HepG2 (cell line): ENCODE measurements around the gene PPP2R5D. TPM values are rescaled to one million over a fixed set of nuclear protein-coding genes. Genes with fewer than 3 reads are reported as not detected.
A peak's percentile ranks its signal among the peaks of the same experiment; 100 is the strongest.

Source experiments
- ATF7 ChIP-seq, 2 experiments: fragments of 450-650 bp in 1 of 2; sonication (generic) in 1 of 2; formaldehyde crosslinking in 1 of 2; IDR thresholded peaks; 2 replicates each; pipeline versions ENCODE4 v1.4.0 to v1.6.1; 2016 to 2020; ENCODE audit warnings: antibody characterized with exemption in 1 of 2, mild to moderate bottlenecking in 1 of 2, missing genetic modification reagents in 1 of 2
- HDAC2 ChIP-seq: sonication (generic); formaldehyde crosslinking; IDR thresholded peaks from 2 replicates; pipeline ENCODE4 v1.4.0; 2020; ENCODE audit warnings: missing genetic modification reagents
- RBFOX2 ChIP-seq: fragments of 200-400 bp; formaldehyde crosslinking; IDR thresholded peaks from 2 replicates; pipeline ENCODE4 v1.6.1; 2017; ENCODE audit warnings: low read depth, mild to moderate bottlenecking, low read length
- RXRA ChIP-seq: sonication (generic); formaldehyde crosslinking; IDR thresholded peaks from 2 replicates; pipeline ENCODE4 v1.5.1; 2020; ENCODE audit warnings: missing genetic modification reagents
- SNAPC2 ChIP-seq: sonication (generic); formaldehyde crosslinking; IDR thresholded peaks from 2 replicates; pipeline ENCODE4 v1.8.1; 2022; ENCODE audit warnings: mild to moderate bottlenecking, missing genetic modification reagents
- SUZ12 ChIP-seq: fragments of 150-350 bp; IDR thresholded peaks from 2 replicates; pipeline ENCODE4 v1.6.1; 2014; ENCODE audit warnings: low read depth, low read length
- ZNF264 ChIP-seq: sonication (generic); formaldehyde crosslinking; IDR thresholded peaks from 2 replicates; pipeline ENCODE4 v1.4.0; 2020; ENCODE audit warnings: missing genetic modification reagents
- ZNF292 ChIP-seq: sonication (generic); formaldehyde crosslinking; IDR thresholded peaks from 2 replicates; pipeline ENCODE4 v1.8.1; 2022; ENCODE audit warnings: mild to moderate bottlenecking, low read depth, missing genetic modification reagents, borderline replicate concordance
- ZNF549 ChIP-seq: sonication (generic); formaldehyde crosslinking; IDR thresholded peaks from 2 replicates; pipeline ENCODE4 v1.5.0; 2020; ENCODE audit warnings: missing genetic modification reagents
- ZNF749 ChIP-seq: sonication (generic); formaldehyde crosslinking; IDR thresholded peaks from 2 replicates; pipeline ENCODE4 v1.8.0; 2022; ENCODE audit warnings: mild to moderate bottlenecking, missing genetic modification reagents, moderate library complexity, borderline replicate concordance
- polyA plus RNA-seq, 8 experiments: library from polyadenylated mRNA; depleted of rRNA in 3 of 8; stranded (reverse) in 7 of 8; unstranded in 1 of 8; fragments of >200 nt; fragmentation: Illumina TruSeq in 4 of 8; extraction: Trizol in 4 of 8; gene quantifications; 2 replicates each; pipeline versions ENCODE4 v1.2.1 to v1.2.3, GENCODE V29; 2011 to 2016; ENCODE audit warnings: low read depth in 4 of 8, missing spikeins in 1 of 8, mixed read lengths in 1 of 8; ENCODE audit not compliant: insufficient read depth in 1 of 8
- total RNA-seq, 5 experiments: library from RNA; depleted of rRNA; stranded (reverse); fragments of >200 nt; fragmentation: Illumina TruSeq; extraction: Trizol; gene quantifications; 2 replicates each; pipeline ENCODE4 v1.2.3, GENCODE V29; 2016; ENCODE audit warnings: low read depth in 1 of 5
- TF ChIP-seq, protein P1 (sequence below): sonication (generic); formaldehyde crosslinking; IDR thresholded peaks from 2 replicates; pipeline ENCODE4 v1.4.0; 2020; ENCODE audit warnings: missing genetic modification reagents
- TF ChIP-seq, protein P2 (sequence below): sonication (generic); formaldehyde crosslinking; IDR thresholded peaks from 2 replicates; pipeline ENCODE4 v1.5.1; 2020; ENCODE audit warnings: mild to moderate bottlenecking, moderate library complexity, missing genetic modification reagents
- TF ChIP-seq, protein P3 (sequence below): IDR thresholded peaks from 2 replicates; pipeline ENCODE4 v1.6.1; 2016; ENCODE audit warnings: control low read depth
- TF ChIP-seq, protein P4 (sequence below): sonication (generic); formaldehyde crosslinking; IDR thresholded peaks from 2 replicates; pipeline ENCODE4 v1.4.0; 2020; ENCODE audit warnings: missing genetic modification reagents
- TF ChIP-seq, protein P5 (sequence below): sonication (generic); formaldehyde crosslinking; IDR thresholded peaks from 2 replicates; pipeline ENCODE4 v1.4.0; 2020; ENCODE audit warnings: missing genetic modification reagents, mild to moderate bottlenecking, borderline replicate concordance
- TF ChIP-seq, protein P6 (sequence below): sonication (generic); formaldehyde crosslinking; IDR thresholded peaks from 2 replicates; pipeline ENCODE4 v1.5.0; 2020; ENCODE audit warnings: mild to moderate bottlenecking, missing genetic modification reagents, borderline replicate concordance
- TF ChIP-seq, protein P7 (sequence below): sonication (generic); formaldehyde crosslinking; IDR thresholded peaks from 2 replicates; pipeline ENCODE4 v1.4.0; 2020; ENCODE audit warnings: mild to moderate bottlenecking, low read depth, missing genetic modification reagents

PPP2R5D gene
- total and polyA plus RNA-seq, 2 of the 13 experiments (the other 11 are each of a cell fraction or from before 2014, with no cell fraction given): 53.7 to 60.4 TPM

DNA sequence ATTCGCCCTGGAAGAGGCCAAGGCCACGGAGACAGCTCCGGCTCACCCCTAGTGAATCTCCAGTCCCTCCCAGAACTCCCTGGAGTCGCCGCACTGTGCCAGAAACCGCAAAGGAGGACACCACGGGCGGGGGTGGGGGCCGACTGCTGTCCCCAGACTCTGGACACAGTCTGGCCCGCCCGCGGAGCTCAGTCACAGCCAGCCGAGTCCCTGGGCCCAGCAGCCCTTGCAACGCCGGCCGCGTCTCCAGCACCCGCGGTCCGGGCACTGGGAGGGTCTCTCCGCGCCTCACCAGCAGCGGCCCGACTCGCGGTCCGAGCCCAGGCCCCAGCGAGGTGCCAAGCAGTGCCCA, 5.9 kb upstream of the PPP2R5D start (continued):
- TF ChIP-seq ZNF292 (CRISPR knock-in tag) (no peak), RXRA (CRISPR knock-in tag) (no peak), ZNF749 (CRISPR knock-in tag) (no peak), SNAPC2 (CRISPR knock-in tag) (no peak; the same call in 1 of the 2 replicates), SUZ12 (no peak), ZNF549 (CRISPR knock-in tag) (no peak), ATF7 (IDR thresholded peaks at IDR 0.05) (no peak), ATF7 (CRISPR knock-in tag; IDR thresholded peaks at IDR 0.05) (no peak), HDAC2 (CRISPR knock-in tag) (no peak), RBFOX2 (no peak), ZNF264 (CRISPR knock-in tag) (peak; percentile 22; the same call in 1 of the 2 replicates)
- TF ChIP-seq, protein P1, sequence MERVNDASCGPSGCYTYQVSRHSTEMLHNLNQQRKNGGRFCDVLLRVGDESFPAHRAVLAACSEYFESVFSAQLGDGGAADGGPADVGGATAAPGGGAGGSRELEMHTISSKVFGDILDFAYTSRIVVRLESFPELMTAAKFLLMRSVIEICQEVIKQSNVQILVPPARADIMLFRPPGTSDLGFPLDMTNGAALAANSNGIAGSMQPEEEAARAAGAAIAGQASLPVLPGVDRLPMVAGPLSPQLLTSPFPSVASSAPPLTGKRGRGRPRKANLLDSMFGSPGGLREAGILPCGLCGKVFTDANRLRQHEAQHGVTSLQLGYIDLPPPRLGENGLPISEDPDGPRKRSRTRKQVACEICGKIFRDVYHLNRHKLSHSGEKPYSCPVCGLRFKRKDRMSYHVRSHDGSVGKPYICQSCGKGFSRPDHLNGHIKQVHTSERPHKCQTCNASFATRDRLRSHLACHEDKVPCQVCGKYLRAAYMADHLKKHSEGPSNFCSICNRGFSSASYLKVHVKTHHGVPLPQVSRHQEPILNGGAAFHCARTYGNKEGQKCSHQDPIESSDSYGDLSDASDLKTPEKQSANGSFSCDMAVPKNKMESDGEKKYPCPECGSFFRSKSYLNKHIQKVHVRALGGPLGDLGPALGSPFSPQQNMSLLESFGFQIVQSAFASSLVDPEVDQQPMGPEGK (CRISPR knock-in tag): peak; percentile 62
- TF ChIP-seq, protein P2, sequence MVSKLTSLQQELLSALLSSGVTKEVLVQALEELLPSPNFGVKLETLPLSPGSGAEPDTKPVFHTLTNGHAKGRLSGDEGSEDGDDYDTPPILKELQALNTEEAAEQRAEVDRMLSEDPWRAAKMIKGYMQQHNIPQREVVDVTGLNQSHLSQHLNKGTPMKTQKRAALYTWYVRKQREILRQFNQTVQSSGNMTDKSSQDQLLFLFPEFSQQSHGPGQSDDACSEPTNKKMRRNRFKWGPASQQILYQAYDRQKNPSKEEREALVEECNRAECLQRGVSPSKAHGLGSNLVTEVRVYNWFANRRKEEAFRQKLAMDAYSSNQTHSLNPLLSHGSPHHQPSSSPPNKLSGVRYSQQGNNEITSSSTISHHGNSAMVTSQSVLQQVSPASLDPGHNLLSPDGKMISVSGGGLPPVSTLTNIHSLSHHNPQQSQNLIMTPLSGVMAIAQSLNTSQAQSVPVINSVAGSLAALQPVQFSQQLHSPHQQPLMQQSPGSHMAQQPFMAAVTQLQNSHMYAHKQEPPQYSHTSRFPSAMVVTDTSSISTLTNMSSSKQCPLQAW: no peak
- TF ChIP-seq, protein P3, sequence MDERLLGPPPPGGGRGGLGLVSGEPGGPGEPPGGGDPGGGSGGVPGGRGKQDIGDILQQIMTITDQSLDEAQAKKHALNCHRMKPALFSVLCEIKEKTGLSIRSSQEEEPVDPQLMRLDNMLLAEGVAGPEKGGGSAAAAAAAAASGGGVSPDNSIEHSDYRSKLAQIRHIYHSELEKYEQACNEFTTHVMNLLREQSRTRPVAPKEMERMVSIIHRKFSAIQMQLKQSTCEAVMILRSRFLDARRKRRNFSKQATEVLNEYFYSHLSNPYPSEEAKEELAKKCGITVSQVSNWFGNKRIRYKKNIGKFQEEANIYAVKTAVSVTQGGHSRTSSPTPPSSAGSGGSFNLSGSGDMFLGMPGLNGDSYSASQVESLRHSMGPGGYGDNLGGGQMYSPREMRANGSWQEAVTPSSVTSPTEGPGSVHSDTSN (CRISPR knock-in tag): no peak
- TF ChIP-seq, protein P4, sequence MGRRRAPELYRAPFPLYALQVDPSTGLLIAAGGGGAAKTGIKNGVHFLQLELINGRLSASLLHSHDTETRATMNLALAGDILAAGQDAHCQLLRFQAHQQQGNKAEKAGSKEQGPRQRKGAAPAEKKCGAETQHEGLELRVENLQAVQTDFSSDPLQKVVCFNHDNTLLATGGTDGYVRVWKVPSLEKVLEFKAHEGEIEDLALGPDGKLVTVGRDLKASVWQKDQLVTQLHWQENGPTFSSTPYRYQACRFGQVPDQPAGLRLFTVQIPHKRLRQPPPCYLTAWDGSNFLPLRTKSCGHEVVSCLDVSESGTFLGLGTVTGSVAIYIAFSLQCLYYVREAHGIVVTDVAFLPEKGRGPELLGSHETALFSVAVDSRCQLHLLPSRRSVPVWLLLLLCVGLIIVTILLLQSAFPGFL (CRISPR knock-in tag): 0 out of 2 replicates have a peak, but pooled peaks have one; percentile 70
- TF ChIP-seq, protein P5, sequence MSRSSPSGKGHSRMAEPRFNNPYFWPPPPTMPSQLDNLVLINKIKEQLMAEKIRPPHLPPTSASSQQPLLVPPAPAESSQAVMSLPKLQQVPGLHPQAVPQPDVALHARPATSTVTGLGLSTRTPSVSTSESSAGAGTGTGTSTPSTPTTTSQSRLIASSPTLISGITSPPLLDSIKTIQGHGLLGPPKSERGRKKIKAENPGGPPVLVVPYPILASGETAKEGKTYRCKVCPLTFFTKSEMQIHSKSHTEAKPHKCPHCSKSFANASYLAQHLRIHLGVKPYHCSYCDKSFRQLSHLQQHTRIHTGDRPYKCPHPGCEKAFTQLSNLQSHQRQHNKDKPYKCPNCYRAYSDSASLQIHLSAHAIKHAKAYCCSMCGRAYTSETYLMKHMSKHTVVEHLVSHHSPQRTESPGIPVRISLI (CRISPR knock-in tag): no peak
- TF ChIP-seq, protein P6, sequence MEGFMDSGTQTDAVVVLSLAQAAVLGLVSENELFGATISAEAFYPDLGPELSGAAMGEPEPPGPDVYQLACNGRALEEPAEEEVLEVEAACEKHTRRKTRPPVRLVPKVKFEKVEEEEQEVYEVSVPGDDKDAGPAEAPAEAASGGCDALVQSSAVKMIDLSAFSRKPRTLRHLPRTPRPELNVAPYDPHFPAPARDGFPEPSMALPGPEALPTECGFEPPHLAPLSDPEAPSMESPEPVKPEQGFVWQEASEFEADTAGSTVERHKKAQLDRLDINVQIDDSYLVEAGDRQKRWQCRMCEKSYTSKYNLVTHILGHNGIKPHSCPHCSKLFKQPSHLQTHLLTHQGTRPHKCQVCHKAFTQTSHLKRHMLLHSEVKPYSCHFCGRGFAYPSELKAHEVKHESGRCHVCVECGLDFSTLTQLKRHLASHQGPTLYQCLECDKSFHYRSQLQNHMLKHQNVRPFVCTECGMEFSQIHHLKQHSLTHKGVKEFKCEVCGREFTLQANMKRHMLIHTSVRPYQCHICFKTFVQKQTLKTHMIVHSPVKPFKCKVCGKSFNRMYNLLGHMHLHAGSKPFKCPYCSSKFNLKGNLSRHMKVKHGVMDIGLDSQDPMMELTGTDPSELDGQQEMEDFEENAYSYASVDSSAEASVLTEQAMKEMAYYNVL (CRISPR knock-in tag): no peak
- TF ChIP-seq, protein P7, sequence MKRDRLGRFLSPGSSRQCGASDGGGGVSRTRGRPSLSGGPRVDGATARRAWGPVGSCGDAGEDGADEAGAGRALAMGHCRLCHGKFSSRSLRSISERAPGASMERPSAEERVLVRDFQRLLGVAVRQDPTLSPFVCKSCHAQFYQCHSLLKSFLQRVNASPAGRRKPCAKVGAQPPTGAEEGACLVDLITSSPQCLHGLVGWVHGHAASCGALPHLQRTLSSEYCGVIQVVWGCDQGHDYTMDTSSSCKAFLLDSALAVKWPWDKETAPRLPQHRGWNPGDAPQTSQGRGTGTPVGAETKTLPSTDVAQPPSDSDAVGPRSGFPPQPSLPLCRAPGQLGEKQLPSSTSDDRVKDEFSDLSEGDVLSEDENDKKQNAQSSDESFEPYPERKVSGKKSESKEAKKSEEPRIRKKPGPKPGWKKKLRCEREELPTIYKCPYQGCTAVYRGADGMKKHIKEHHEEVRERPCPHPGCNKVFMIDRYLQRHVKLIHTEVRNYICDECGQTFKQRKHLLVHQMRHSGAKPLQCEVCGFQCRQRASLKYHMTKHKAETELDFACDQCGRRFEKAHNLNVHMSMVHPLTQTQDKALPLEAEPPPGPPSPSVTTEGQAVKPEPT: no peak
